A549 (cell line): ENCODE data around the gene DCUN1D4.

Source experiments
- CEBPB ChIP-seq, 2 experiments: fragments of >200 bp in 1 of 2; sonication (Bioruptor Twin) in 1 of 2; formaldehyde crosslinking in 1 of 2; IDR thresholded peaks; 2 replicates each; pipeline ENCODE4 v1.6.1; 2012 to 2016
- CHD4 ChIP-seq: fragments of 200-600 bp; sonication (generic); IDR thresholded peaks from 2 replicates; pipeline ENCODE4 v1.6.1; 2016; ENCODE audit warnings: antibody characterized with exemption, mild to moderate bottlenecking, borderline replicate concordance
- CTCF ChIP-seq: fragments of >200 bp; sonication (Bioruptor Twin); formaldehyde crosslinking; IDR thresholded peaks from 3 replicates; pipeline ENCODE4 v1.5.1; 2016
- ELK1 ChIP-seq: fragments of 150-350 bp; IDR thresholded peaks from 2 replicates; pipeline ENCODE4 v1.6.1; 2014; ENCODE audit warnings: low read depth, mild to moderate bottlenecking, low read length
- MAX ChIP-seq: IDR thresholded peaks from 2 replicates; pipeline ENCODE4 v1.6.1; 2012
- POLR2A ChIP-seq: IDR thresholded peaks from 2 replicates; pipeline ENCODE4 v1.6.1; 2012; ENCODE audit warnings: mild to moderate bottlenecking, low read length

- TF ChIP-seq CTCF (no peak), ELK1 (no peak), CHD4 (no peak), POLR2A (no peak), CEBPB (IDR thresholded peaks at IDR 0.05) (no peak), MAX (no peak)
Observed at GRCh38 chr4:51858605-51859202, 15.8 kb downstream of the DCUN1D4 start.
